Cerebellar cortex (tissue), 1 donor: ENCODE data around the gene PISD.
"Not testable (repeated sequence)": the region's sequence is repeated elsewhere in the genome, so short reads cannot be mapped to it uniquely, and the experiment has no call there.

Experiments used
- DNase-seq: peaks from one replicate; pipeline ENCODE4 v3.0.0-alpha.2; 2015; ENCODE audit warnings: low spot score

PISD gene

GRCh38 chr22:31661851-31662667 lies at the start of gene PISD:
Gene PISD, minus strand, starts transcription at chr22:31662215. Its CDS starts 7 bp downstream, at chr22:31662208.
- DNase-seq: peak; percentile 97

GRCh38 chr22:31711226-31711625 lies 49.2 kb upstream of the PISD start:
- not testable (repeated sequence) for DNase-seq

GRCh38 chr22:31707519-31707918 lies 45.5 kb upstream of the PISD start:
- DNase-seq: no peak

- no peak for DNase-seq
Measured at GRCh38 chr22:31695423-31695822, 33.4 kb upstream of the PISD start.

- not testable (repeated sequence) for DNase-seq
Measured at GRCh38 chr22:31694046-31694445, 32.0 kb upstream of the PISD start.

GRCh38 chr22:31692186-31692886 lies 30.3 kb upstream of the PISD start:
- DNase-seq: no peak

- no peak for DNase-seq
Measured at GRCh38 chr22:31691408-31691807, 29.4 kb upstream of the PISD start.

- DNase-seq: no peak
Measured at GRCh38 chr22:31683181-31684105, 21.4 kb upstream of the PISD start.

GRCh38 chr22:31682751-31683150 lies 20.7 kb upstream of the PISD start:
- DNase-seq: no peak

- DNase-seq: no peak
Measured at GRCh38 chr22:31681349-31682345, 19.6 kb upstream of the PISD start.

- DNase-seq: no peak
Measured at GRCh38 chr22:31680861-31681341, 18.9 kb upstream of the PISD start.

- no peak for DNase-seq
Measured at GRCh38 chr22:31678748-31679147, 16.7 kb upstream of the PISD start.

GRCh38 chr22:31676700-31677099 lies 14.7 kb upstream of the PISD start:
- DNase-seq: peak; percentile 93

GRCh38 chr22:31674219-31674618 lies 12.2 kb upstream of the PISD start:
- not testable (repeated sequence) for DNase-seq

- DNase-seq: not testable (repeated sequence)
Measured at GRCh38 chr22:31668849-31669248, 6.8 kb upstream of the PISD start.

GRCh38 chr22:31662668-31663037 lies 638 bp upstream of the PISD start:
- DNase-seq: no peak

- DNase-seq: not testable (repeated sequence)
Measured at GRCh38 chr22:31660860-31661341, 1.1 kb downstream of the PISD start.

- DNase-seq: no peak
Measured at GRCh38 chr22:31659246-31659645, 2.8 kb downstream of the PISD start.

GRCh38 chr22:31654408-31654807 lies 7.6 kb downstream of the PISD start:
- DNase-seq: no peak

GRCh38 chr22:31653944-31654343 lies 8.1 kb downstream of the PISD start:
- DNase-seq: no peak
